Measurements from ENCODE around the gene VRK2. TPM values are rescaled to one million over a fixed set of nuclear protein-coding genes. Genes with fewer than 3 reads are reported as not detected.
A peak's percentile ranks its signal among the peaks of the same experiment; 100 is the strongest.

VRK2 gene
- 20.7 TPM for total RNA-seq
- long read RNA-seq, partial matches to known transcripts: 8 of 29 reads
- long read RNA-seq, other reads (novel, unspliced or antisense): 17 of 29 reads

DNA sequence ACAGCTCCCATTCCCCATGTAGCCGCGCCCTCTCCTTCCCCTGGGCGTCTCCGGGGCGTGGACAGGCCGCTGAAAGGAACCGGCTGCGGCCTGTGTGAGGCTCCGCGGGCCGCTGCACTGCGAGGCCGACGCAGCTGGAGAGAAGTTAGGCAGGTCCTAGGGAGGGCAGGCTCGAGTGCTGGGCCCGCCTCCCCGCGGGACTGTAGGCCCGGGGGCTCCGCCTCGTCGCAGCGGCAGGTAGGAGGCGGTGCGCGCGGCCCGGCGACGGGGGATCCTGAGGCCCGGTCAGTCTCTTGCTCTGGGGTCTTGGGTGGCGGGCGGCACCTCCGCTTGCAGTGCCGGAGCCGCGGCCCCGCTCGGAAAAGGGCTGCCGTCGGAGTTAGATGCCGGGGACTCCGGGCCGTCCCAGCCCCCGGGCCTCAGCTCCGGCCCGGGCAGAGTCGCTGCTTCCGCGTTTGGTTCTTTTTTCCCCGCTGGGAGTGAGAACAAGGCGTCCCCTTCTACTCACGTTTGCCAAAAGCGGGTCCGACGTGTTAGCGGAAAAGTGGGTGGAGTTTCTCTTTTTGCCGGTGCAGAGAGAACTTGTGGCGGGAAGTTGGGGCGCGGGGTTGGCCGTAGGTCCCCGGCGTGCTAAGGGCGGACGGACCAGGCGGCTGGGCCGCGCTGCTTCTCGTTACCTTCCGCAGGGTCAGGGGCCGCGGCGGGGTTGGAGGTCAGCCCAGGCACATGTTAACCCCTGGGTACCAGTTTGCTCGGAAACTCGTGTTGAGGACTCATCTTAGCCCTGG lies at the start of gene VRK2:
Gene VRK2, plus strand, starts transcription at position 222 of the 788 bp plus-strand sequence. CDS start 2,026 bp downstream, outside the sequence.
- peaks cover 11% of the 10 kb centered on the region for H3K36me3 ChIP-seq
- H3K4me3 ChIP-seq: peak within 1 kb of the TSS; percentile 84
- peaks cover 49% of the 10 kb centered on the region for H3K4me1 ChIP-seq
- peak; percentile 90 for DNase-seq
- no peaks in the 10 kb centered on the region for H3K27me3 ChIP-seq (ENCODE audit: low read depth)
- TF ChIP-seq, protein P1, sequence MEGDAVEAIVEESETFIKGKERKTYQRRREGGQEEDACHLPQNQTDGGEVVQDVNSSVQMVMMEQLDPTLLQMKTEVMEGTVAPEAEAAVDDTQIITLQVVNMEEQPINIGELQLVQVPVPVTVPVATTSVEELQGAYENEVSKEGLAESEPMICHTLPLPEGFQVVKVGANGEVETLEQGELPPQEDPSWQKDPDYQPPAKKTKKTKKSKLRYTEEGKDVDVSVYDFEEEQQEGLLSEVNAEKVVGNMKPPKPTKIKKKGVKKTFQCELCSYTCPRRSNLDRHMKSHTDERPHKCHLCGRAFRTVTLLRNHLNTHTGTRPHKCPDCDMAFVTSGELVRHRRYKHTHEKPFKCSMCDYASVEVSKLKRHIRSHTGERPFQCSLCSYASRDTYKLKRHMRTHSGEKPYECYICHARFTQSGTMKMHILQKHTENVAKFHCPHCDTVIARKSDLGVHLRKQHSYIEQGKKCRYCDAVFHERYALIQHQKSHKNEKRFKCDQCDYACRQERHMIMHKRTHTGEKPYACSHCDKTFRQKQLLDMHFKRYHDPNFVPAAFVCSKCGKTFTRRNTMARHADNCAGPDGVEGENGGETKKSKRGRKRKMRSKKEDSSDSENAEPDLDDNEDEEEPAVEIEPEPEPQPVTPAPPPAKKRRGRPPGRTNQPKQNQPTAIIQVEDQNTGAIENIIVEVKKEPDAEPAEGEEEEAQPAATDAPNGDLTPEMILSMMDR (IDR thresholded peaks at IDR 0.05; ENCODE audit: borderline replicate concordance): peak; percentile 40
- H3K27ac ChIP-seq (replicated peaks): peak within 1 kb of the TSS; percentile 98
- H3K9me3 ChIP-seq (replicated peaks): no peaks in the 10 kb centered on the region
- intact Hi-C loops (cut with micrococcal nuclease): no loop called here

DNA sequence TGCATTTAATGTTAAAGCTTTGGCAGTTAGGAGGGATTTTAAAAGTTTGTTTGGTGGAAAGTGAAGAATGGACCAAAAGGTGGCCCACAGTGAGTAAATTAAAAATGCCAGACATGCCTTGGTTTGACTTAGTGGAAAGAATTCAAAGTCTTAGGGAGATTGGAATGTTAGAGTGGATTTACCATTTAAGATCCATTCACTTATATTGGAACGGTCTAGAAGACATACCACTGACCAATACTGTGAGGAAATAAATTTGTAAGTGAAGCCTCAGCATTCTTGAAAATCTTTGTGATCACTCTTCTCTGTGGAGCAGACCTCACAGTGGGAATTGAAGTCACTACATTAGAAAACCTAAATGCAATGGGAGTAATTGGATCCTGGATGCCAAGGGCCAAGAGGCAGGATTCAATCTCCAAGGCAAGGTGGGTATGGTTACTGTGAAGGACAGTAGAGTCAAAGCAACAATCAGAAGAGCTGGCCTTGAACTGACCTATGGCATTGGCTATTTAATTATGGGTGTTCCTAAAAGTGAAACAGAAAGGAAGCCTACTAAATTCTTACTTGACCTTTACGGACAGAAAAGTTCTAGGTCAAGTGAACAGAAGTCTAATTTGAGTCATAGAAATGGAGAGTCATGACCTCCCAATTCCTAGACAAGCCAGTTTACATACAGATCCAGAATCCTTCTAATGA lies 40.2 kb upstream of the VRK2 start:
- H3K4me1 ChIP-seq: no peaks in the 10 kb centered on the region
- H3K9me3 ChIP-seq (replicated peaks): peaks cover 5% of the 10 kb centered on the region
- TF ChIP-seq, protein P1 (IDR thresholded peaks at IDR 0.05; ENCODE audit: borderline replicate concordance): no peak
- intact Hi-C loops (cut with micrococcal nuclease): no loop called here
- DNase-seq: no peak
- no peaks in the 10 kb centered on the region for H3K36me3 ChIP-seq
- no peak overlapping the region for H3K27ac ChIP-seq (replicated peaks)
- no peak overlapping the region for H3K4me3 ChIP-seq
- no peaks in the 10 kb centered on the region for H3K27me3 ChIP-seq (ENCODE audit: low read depth)

DNA sequence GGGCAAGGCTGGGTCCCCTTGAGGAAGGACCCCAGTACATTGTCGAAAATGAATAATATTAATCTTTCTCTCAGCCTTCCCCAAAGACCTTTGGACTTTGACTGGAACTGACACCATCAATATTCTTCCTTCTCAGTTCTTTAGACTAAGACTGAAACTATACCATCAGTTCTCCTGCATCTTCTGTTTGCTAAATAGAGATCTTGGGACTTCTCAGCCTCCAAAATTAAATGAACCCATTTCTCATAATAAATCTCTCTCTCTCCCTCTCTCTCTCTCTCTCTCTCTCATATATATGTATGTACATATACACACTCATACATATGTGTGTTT lies 39.7 kb upstream of the VRK2 start:
- Histone ChIP-seq H3K27me3 (ENCODE audit: low read depth) (no peaks in the 10 kb centered on the region), H3K9me3 (replicated peaks) (peaks cover 5% of the 10 kb centered on the region), H3K4me1 (no peaks in the 10 kb centered on the region), H3K36me3 (no peaks in the 10 kb centered on the region), H3K4me3 (no peak overlapping the region), H3K27ac (replicated peaks) (no peak overlapping the region)
- TF ChIP-seq, protein P1 (IDR thresholded peaks at IDR 0.05; ENCODE audit: borderline replicate concordance): no peak
- no peak for DNase-seq
- intact Hi-C loops (cut with micrococcal nuclease): no loop called here

DNA sequence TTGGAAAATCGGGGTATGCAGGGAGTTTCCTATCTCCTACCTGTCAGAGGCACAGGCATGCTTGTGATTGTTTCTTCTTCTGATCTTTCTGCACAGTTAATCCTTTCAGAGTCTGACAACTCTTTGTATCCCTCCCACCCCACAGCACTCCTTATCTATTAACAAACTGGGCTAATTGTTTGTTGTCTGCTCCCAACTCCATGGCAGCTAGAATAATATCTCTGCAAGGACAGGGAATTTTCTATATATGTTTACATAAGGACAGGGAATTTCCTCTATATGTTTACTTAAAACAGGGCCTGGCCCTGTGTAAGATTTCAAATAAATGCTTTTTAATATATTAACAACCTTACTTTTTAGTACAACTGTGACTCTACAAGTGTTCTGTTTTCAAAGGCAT lies 36.0 kb upstream of the VRK2 start:
- H3K27me3 ChIP-seq (ENCODE audit: low read depth): no peaks in the 10 kb centered on the region
- no peak for DNase-seq
- H3K9me3 ChIP-seq (replicated peaks): peaks cover 5% of the 10 kb centered on the region
- no peaks in the 10 kb centered on the region for H3K36me3 ChIP-seq
- intact Hi-C loops (cut with micrococcal nuclease): no loop called here
- H3K4me3 ChIP-seq: no peak overlapping the region
- H3K27ac ChIP-seq (replicated peaks): no peak overlapping the region
- TF ChIP-seq, protein P1 (IDR thresholded peaks at IDR 0.05; ENCODE audit: borderline replicate concordance): no peak
- no peaks in the 10 kb centered on the region for H3K4me1 ChIP-seq

DNA sequence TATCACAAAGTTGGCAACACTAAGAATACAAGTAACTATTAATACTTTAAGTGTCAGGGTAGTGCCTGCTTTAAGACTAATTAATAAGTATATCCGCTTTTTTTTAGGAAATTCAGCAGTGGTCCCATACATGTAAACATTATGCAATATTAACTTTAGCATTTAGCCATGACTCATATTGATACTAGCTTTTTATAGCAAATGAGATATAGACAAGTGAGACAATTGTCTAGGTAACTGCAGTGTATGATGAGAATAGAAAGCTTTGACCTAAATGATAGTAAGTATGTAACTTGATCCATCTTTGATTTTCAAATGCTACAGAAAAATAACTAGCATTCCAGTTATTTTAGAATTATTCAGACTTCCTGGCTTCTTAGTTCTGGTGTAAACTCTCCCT lies 27.4 kb upstream of the VRK2 start:
- Histone ChIP-seq H3K9me3 (replicated peaks) (peaks cover 4% of the 10 kb centered on the region), H3K4me3 (no peak overlapping the region), H3K4me1 (no peaks in the 10 kb centered on the region), H3K27me3 (ENCODE audit: low read depth) (no peaks in the 10 kb centered on the region), H3K27ac (replicated peaks) (no peak overlapping the region), H3K36me3 (no peaks in the 10 kb centered on the region)
- DNase-seq: no peak
- TF ChIP-seq, protein P1 (IDR thresholded peaks at IDR 0.05; ENCODE audit: borderline replicate concordance): no peak
- intact Hi-C loops (cut with micrococcal nuclease): no loop called here

All from left ventricle myocardium inferior (tissue), 1 donor.